COLO829 (cell line): ENCODE data around the gene GJA1.
A peak's percentile ranks its signal among the peaks of the same experiment; 100 is the strongest.
"Not testable (repeated sequence)": the region's sequence is repeated elsewhere in the genome, so short reads cannot be mapped to it uniquely, and the experiment has no call there.

ENCODE experiments used
- DNase-seq: peaks from one replicate; pipeline ENCODE4 v3.0.0; 2012; ENCODE audit warnings: low spot score

GJA1 gene

DNA sequence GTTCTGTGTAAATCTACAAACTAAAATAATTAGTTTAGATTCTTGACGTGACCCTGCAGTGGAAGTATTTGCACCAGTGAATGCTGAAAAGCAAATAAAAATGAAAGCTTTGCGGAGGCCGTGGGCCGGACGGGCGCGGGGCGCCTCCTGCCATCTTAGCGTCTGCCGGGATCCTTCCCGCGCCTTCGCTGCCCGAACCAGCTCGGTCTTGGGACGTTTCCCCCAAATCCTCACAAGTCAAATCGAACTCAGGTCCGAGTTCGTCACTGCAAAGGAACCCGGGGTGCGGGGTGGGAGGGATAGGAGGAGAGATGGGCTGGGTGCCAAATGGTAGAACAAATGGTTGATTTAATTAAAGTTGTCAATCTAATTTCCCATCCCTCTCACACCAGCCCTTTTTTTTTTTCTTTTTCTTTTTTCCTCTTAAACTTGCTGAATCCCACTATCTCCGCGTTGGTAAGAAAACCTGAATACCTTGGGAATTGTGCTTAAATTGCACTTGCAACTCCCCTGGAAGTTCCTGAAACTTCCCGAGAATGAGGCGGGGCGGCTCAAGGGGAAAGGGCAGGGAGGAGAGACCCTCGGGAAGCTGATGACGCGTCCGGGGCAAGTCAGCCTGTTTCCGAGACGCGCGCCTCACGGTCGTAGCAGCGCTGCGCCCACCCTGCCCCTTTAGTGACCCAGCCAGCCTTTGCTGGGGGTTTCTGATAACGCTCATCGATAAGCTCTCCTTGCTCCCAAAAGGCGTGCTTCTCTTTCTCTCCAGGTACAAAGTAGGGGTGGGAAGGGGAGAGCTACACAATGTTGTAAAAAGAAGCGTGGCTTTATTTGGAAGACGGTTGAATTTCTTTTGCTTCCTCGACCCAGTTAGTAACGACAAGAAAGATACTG, 1.8 kb downstream of the GJA1 start:
- DNase-seq: no peak

DNA sequence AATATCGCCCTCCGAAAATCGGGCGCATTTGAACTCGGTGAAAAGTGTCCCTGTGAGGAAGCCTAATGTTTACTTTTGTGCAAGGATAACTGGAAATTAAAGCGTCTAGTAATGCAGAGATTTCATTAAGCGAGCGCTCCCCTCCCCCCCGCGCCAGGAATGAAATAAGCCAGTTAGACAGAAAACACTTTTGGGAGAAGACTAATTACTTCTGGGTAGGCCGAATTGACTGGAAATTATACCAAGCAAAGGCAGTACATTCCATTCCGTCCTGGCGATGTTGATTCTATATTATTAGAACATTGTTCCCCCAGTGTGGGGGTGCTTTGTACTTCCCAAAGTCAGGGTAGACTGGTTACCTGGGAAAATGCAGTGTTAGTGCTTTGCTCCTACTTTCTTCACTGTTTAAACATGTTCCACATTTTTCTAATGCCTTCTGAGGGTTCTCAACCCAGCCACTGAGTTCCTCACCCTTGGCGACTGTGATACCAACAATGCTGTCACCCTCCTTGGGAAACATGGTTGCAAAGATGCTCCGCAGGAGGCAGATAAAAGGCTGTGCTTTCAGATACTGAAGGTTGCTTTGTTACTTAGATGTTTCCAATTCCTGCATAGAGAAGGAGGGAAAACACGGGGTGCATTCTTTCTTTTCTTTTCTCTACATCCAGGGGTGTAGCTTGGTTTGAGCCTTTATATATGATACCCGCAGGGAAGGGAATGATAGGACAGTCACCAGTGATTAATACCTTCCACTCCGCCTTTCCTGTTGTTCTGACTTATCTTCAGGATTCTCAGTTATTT, 2.6 kb downstream of the GJA1 start:
- DNase-seq: no peak

DNA sequence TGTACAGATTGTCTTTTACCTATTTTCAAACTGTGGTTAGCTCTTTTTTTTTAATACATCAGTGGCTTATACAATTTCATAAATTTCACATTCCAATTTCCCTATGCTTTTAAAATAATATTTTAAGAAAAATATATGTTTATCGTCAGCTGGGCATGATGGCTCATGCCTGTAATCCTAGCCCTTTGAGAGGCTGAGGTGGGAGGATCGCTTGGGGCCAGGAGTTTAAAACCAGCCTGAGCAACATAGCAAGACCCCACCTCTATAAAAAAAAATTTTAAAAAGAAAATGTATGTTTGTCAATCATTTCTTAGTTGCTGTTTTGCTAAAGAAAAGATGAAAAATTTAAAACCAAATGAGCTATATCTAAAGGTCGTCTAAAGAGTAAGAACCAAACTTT, 3.4 kb downstream of the GJA1 start:
- no peak for DNase-seq

DNA sequence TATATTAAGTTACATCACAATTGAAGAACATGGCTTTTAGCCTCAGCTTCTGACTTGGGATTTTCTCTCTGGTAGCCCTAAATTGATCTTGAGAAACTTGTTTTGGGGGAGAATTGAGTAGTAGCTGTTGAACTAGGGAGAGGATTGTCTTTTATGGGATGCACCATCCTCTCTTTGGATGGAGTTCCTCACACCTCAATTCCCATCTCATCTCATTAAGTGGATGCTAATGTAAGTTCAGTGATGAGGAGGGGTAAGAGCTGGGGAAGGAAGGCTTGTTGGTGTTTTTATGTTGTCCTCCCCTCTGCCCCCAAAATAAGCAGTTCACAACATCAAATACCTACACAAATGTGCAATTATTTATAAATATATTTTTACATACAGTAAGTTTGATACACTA, 4.0 kb downstream of the GJA1 start:
- no peak for DNase-seq

DNA sequence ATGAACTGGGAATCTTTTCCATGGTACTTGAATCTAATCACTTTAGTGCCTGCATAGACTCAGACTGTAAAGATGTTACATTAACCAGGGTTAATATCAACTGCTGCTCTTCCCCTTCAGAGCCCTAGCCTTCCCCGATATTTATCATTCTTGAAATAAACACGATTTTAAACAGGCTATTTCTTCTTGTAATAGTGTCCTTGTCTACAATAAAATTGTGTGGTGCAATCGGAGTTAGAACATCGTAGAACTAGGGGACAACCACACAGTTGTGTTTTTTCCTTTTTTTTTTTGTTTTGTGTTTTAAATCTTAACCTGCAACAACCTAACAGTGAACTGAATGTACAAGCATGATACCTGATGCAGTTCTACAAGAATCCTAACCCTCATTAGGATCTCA, 4.5 kb downstream of the GJA1 start:
- no peak for DNase-seq

DNA sequence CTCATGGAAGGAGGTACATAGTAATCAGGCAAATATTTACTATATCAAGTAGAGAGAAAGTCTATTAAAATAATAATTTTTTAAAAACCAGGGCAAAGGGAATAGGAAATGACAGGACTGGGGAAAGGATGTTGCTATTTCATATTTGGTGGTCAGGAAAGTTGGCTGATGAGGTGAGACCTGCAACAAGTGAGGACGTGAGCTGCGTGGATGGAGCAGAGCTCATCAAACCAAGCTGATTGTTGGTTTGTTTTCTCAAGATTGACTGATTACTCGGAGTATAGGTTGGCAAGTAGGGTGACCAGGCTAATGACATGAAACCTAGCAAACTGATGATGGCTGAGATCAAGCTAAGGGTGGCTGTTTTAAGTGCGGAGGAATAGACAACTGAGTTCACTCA, 6.0 kb downstream of the GJA1 start:
- no peak for DNase-seq

DNA sequence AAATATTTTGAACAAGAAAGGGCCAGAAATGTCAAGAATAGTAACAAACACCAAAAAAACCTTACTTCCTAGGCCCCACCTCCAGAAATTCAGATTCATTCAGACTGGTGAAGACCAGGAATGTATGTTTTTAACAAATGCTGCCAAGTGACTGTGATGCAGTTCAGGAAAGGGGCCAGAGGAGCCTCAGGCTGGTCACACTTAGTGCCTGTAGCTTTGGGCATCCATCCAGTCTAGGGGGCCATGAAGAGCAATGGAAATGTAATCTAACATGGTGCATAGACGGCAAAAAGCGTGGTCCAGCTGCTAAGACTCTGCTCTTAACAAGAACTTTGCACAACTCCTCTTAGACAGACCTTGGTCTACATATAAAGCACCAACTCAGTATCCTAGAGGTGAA, 7.1 kb downstream of the GJA1 start:
- DNase-seq: no peak

DNA sequence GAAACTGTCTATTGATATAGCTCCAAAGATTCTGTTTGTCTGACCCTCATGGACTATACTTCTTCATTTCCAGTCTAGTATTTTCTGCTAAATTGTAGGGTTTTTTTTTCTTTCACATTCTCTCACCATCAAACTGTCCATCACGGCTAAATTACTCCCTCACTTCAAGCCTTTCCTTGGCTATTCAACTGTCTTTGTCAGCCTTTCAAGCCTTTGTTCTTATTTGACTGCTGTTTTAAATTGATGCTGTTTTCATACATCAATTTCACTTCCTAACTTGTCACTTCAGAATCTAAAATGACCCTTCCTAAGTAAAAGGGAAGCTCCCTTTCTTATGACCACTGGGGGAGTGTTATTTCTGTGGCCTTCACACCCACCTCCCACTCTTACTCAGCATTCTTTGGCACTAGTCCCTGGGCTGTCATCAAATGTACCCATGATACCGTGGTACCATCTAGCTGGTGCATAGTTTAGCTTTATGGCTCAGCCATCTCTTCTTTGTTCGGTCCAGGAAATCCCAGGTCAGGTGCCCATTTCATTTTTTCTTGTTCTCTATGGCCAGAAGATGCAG, 8.6 kb downstream of the GJA1 start:
- no peak for DNase-seq

DNA sequence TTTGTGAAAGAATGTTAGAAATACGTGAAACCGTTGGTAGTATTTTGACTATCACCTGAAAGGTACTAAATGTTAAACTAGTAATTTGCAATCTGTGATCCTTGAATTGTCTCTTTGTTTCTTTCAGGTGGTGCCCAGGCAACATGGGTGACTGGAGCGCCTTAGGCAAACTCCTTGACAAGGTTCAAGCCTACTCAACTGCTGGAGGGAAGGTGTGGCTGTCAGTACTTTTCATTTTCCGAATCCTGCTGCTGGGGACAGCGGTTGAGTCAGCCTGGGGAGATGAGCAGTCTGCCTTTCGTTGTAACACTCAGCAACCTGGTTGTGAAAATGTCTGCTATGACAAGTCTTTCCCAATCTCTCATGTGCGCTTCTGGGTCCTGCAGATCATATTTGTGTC, 11.3 kb downstream of the GJA1 start:
- not testable (repeated sequence) for DNase-seq

DNA sequence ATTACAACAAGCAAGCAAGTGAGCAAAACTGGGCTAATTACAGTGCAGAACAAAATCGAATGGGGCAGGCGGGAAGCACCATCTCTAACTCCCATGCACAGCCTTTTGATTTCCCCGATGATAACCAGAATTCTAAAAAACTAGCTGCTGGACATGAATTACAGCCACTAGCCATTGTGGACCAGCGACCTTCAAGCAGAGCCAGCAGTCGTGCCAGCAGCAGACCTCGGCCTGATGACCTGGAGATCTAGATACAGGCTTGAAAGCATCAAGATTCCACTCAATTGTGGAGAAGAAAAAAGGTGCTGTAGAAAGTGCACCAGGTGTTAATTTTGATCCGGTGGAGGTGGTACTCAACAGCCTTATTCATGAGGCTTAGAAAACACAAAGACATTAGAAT, 12.3 kb downstream of the GJA1 start:
- DNase-seq: not testable (repeated sequence)

DNA sequence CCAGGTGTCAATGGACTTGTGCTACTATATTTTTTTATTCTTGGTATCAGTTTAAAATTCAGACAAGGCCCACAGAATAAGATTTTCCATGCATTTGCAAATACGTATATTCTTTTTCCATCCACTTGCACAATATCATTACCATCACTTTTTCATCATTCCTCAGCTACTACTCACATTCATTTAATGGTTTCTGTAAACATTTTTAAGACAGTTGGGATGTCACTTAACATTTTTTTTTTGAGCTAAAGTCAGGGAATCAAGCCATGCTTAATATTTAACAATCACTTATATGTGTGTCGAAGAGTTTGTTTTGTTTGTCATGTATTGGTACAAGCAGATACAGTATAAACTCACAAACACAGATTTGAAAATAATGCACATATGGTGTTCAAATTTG, 13.1 kb downstream of the GJA1 start:
- DNase-seq: not testable (repeated sequence)

DNA sequence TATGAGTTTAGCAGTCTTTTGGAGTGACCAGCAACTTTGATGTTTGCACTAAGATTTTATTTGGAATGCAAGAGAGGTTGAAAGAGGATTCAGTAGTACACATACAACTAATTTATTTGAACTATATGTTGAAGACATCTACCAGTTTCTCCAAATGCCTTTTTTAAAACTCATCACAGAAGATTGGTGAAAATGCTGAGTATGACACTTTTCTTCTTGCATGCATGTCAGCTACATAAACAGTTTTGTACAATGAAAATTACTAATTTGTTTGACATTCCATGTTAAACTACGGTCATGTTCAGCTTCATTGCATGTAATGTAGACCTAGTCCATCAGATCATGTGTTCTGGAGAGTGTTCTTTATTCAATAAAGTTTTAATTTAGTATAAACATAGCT, 13.9 kb downstream of the GJA1 start:
- DNase-seq: no peak

DNA sequence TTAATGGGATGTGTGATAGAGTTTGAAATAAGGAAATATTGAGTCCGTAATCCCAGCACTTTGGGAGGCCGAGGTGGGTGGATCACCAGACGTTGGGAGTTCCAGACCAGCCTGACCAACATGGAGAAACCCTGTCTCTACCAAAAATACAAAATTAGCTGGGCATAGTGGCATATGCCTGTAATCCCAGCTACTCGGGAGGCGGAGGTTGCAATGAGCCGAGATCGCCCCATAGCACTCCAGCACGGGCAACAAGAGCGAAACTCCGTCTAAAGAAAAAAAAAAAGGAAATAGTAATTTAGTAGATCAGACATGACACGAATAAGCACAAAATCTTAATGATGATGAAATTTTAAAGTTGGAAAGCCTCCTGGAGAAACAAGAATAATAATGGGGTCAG, 14.8 kb downstream of the GJA1 start:
- no peak for DNase-seq

DNA sequence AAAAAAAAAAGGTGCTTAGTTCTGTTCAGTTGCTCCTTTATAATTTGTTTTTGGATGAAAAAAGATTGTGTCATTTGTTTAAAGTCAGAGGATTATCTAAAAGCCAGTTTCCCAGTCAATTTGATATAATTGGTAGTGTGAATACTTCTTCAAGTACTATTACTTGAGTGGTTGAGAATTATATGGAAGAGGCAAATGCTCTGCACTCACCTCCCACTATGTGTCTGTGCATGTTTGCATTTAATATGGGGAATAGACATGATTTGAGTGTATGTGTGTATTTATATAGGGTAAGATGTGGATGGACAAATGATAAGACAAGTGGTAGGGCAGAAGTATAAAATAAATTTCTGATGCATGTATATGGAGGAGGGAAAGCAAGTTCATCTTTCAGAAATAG, 15.8 kb downstream of the GJA1 start:
- DNase-seq: no peak

DNA sequence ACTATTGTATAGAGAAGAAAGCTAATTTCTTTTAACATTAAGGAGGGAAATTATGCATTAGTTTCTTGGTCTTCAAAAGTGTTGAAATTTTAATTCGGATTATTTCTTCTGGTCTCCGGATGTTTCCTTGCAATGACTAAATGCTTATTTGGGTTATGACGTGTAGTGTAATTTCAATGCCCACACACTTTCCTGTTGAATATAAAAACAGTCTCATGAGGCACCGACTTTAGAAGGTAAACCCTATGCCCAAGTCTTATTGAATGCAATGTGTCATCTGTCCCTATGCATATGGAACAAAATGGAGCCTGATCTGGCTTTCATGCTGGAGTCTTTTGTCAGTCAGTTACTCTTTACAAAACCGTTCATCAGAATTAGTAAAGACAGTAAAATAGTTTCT, 17.7 kb downstream of the GJA1 start:
- DNase-seq: no peak

DNA sequence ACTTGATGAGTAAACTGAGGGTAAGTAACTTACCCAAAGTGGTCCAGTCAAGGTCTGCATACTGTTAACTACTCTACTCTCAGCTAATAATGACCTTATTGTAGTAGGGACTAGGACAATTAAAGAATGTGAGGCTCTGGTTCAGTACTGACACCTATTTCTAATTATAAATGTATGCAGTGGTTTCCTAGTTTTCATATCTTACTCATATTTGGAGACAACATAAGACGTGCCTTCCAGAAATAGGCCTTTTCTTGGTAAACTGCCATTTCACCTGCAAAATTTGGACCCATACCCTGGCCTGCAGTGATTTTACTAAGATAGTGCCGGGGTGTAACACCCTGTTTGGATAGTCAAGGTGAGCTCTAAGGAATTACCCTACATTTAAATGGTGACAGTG, 24.7 kb downstream of the GJA1 start:
- no peak for DNase-seq

DNA sequence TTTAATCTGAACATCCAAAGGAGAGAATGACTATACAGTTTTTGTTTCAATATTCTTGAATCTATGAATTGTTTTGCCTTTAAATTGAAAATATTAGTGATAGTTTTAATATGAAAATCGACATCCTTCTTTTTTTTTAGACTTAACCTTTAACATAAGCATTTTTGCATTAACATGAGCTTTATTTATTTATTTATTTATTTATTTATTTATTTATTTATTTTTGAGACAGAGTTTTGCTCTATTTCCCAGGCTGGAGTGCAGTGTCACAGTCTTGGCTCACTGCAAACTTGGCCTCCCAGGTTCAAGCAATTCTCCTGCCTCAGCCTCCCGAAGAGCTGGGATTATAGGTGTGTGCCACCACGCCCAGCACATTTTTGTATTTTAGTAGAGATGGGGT, 27.6 kb downstream of the GJA1 start:
- no peak for DNase-seq

DNA sequence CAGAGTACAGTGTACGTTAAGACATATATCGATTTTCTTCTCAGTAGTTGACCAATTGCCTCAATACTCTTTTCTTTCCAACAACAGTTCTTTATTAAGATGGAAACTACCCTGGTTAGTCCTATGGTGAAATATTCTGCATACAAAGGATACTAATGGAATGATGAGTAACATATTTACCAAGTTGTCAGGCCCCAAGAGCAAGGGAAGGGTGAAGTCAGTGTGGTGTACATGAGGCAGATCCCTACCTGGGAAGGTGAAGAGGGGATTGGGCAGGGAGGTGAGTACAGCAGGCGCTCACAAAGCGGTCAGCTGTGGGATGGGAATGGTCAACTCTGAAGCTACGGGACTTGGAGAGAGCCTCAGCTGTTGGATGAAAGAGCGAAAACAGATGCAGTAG, 29.7 kb downstream of the GJA1 start:
- no peak for DNase-seq

DNA sequence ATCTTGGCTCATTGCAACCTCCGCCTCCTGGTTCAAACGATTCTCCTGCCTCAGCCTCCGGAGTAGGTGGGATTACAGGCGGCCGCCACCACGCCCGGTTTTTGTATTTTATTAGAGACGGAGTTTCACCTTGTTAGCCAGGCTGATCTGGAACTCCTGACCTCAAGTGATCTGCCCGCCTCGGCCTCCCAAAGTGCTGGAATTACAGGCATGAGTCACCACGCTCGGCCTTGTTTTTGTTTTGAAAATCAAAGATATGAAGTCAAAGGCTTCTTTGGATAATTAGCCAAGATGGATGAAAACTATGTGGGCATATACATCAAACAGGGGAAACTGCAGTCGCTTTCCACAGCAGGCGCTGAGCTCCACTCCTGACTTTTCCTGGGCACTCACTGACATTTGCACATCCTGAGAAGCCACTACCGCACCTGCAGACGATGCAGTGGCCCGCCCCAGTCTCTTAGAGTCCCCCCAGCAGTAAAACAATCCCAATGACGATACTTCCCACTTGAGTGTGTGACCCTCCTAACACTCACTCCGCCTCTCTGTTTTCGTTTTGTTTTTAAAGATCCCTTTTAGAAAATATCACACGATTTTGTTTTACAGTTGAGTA, 44.1 kb downstream of the GJA1 start:
- DNase-seq: no peak

DNA sequence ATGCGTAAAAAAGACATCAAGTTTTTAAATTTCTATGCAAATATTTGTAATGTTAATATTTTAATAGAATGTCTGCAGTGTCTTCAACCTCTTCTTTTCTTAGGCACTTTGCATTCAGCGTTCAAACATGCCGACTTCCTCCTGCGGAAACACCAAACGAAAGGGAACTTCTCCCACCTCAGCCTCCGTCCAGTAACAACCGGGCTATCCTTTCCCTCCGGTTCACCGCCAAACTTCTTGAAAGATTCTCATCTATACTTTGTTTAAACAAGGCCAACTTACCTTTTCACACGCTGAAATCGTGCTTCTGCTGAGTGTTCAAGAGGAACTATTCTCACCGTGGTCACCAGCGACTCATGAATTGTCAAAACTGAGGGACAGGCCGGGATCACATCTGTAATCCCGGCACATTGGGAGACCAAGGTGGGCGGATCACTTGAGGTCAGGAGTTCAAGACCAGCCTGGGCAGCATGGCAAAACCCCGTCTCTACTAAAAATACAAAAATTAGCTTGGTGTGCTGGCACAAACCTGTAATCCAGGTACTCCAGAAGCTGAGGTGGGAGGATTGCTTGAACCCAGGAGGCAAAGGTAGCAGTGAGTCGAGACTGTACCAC, 44.8 kb downstream of the GJA1 start:
- no peak for DNase-seq

DNA sequence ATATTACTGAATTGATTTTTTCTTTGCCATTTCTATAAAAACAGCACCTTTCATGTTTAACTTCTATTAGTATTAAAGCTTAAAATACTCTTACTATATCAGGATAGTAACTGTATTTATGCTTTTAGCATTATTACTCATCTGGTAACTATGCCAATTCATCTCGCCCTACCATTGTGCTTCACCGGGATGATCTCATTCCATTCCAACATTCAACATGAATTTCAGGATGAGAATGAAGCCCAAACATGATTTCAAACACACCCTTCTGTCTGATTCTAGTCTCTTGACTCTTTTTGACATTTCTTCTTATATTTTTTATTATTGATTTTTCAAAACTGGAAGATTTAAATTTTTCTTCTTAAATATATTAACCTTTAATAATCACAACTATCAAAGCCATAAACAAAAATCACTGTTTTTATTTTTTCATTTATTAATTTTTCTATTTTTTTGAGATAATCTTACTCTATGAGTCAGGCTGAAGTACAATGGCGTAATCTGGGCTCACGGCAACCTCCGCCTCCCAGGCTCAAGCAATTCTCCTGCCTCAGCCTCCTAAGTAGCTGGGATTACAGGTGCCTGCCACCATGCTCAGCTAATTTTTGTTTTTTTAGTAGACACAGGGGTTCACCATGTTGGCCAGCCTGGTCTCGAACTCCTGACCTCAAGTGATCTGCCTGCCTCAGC, 46.7 kb downstream of the GJA1 start:
- DNase-seq: peak; percentile 28

DNA sequence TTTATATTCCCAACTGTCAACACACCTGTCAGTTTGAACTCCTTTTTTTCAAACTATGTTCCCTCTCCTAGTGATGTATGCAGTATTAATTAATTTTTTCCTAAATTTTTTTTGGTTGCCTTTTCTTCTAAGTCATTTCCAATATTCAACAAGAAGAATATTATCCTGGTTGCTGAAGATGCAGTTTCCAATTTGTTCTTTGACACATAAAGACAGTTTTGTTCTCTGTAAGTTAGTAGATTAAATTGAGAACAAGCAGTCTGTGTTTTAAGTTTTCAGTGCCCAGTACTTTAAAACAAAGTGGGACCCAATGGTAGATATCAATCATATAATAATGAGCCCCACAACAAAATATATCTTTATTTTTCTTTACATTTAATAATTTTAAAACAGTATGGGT, 47.3 kb downstream of the GJA1 start:
- peak; percentile 37 for DNase-seq
